ENCODE data around the gene TXLNG. TPM values are rescaled to one million over a fixed set of nuclear protein-coding genes. Genes with fewer than 3 reads are reported as not detected.

The TXLNG gene
- total RNA-seq, 1 donor from 2014 or later: 13.1 TPM

DNA sequence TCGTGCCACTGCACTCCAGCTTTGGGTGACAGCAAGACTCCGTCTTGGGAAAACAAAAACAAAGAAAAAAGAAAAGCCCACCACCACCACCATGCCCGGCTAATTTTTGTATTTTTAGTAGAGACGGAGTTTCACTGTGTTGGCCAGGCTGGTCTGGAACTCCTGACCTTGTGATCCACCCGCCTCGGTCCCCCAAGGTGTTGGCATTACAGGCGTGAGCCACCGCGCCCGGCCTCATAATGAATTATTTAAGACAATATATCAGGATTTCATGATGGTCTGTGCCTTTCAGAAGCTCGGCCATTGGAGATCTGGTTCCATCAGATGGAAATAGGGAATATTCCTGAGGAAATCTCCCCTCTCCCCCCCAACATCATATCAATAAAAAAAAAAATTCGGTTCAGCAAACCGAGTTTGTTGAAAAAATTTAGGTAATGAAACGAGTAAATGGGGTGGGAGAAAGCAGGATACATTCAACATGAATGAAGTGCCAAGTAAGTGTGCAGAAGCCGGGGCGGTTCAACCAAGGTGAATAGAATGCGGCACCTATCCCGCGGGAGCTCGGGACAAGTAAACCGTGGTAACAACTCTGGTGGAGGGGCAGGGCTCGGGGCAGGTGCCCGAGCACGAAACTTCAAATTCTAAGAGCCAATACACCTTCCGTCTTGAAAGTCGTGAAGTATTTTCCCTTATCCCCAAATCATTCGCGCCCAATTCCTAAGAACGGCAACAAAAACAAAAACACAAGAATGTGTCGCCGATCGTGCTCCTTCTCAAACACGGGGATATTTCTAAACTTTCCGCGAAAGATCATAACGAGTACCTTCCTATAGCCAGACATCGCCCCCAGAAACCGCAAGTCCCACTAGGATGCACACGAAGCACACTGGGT, 773 bp upstream of the TXLNG start:
- intact Hi-C loops (cut with micrococcal nuclease): loop anchor here (1.0 to 10.0 kb wide), 7 partner anchors 66 to 1913 kb away; partner anchors contain the start of genes CA5B, FANCB, MOSPD2 and PIGA
- ChIA-PET POLR2A (no interaction called here), CTCF (no interaction called here)
- peaks cover 18% of the 10 kb centered on the region for H3K4me1 Mint-ChIP-seq
- peak overlapping the region; percentile 97 for H3K4me3 Mint-ChIP-seq
- H3K27ac Mint-ChIP-seq: peak overlapping the region; percentile 90
- H3K36me3 Mint-ChIP-seq (ENCODE audit: low read depth): peaks cover 7% of the 10 kb centered on the region
- no peak for ATAC-seq (ENCODE audit: low read depth)
- no peaks in the 10 kb centered on the region for H3K9me3 Mint-ChIP-seq
- TF ChIP-seq, protein P1, sequence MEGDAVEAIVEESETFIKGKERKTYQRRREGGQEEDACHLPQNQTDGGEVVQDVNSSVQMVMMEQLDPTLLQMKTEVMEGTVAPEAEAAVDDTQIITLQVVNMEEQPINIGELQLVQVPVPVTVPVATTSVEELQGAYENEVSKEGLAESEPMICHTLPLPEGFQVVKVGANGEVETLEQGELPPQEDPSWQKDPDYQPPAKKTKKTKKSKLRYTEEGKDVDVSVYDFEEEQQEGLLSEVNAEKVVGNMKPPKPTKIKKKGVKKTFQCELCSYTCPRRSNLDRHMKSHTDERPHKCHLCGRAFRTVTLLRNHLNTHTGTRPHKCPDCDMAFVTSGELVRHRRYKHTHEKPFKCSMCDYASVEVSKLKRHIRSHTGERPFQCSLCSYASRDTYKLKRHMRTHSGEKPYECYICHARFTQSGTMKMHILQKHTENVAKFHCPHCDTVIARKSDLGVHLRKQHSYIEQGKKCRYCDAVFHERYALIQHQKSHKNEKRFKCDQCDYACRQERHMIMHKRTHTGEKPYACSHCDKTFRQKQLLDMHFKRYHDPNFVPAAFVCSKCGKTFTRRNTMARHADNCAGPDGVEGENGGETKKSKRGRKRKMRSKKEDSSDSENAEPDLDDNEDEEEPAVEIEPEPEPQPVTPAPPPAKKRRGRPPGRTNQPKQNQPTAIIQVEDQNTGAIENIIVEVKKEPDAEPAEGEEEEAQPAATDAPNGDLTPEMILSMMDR (IDR thresholded peaks at IDR 0.05): no peak
- peak; percentile 14 for DNase-seq
- no peaks in the 10 kb centered on the region for H3K27me3 Mint-ChIP-seq

DNA sequence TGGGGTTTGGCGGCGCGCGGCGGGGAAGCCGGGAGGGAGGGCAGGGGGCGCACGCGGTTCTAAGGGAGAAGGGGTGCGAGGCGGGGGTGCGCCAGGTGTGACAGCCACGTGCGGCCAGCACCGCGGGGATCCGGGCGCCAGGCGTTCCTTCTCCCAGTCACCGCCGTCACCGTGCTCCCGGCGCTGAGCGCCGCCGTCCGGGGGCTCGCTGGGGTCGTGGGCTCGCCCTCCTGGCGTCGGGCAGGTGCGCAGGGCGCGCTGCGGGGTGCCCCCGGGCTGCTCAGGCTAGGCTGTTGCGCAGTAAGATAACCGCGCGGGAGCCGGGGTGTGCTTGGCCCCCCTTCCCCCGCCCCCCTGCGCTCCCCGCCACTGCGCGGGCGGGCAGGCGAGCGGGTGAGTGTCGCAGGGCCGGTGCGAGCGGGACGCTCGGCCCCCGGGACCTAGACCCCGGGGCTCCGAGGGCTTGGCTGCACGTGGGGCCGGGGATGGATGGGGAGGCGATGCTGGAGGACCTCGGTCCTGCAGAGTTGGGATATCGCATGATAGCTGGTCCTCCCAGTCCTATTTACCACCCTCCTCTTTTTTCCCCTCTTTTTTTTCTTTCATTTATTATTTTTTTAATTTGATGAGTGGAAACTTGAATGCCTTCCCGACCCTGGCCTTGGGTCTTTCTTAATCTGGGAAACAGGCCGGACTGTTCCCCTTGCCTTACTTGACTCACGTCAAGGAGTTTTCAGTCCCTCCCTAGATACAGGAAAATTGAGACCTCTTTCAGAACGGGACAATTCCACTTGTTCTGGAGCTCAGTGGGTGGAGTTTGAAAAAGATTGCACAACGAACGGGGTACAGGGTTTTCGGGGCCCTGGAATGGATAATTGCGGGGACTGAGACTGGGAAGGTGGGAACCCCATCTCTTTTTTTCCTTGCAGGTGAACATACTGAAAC, 797 bp downstream of the TXLNG start:
- H3K4me3 Mint-ChIP-seq: peak overlapping the region; percentile 97
- ChIA-PET POLR2A (interaction anchor here (1.2 kb wide), 1 partner anchor 67 kb away, joined by 3 read pairs; no protein-coding TSS in a partner anchor), CTCF (no interaction called here)
- TF ChIP-seq, protein P1 (IDR thresholded peaks at IDR 0.05): no peak
- peaks cover 18% of the 10 kb centered on the region for H3K4me1 Mint-ChIP-seq
- ATAC-seq (ENCODE audit: low read depth) (no peak), DNase-seq (peak; percentile 22)
- H3K27me3 Mint-ChIP-seq: no peaks in the 10 kb centered on the region
- peaks cover 14% of the 10 kb centered on the region for H3K36me3 Mint-ChIP-seq (ENCODE audit: low read depth)
- peak overlapping the region; percentile 90 for H3K27ac Mint-ChIP-seq
- intact Hi-C loops (cut with micrococcal nuclease): loop anchor here (1.0 to 10.0 kb wide), 7 partner anchors 68 to 1915 kb away; partner anchors contain the start of genes CA5B, FANCB, MOSPD2 and PIGA
- no peaks in the 10 kb centered on the region for H3K9me3 Mint-ChIP-seq

DNA sequence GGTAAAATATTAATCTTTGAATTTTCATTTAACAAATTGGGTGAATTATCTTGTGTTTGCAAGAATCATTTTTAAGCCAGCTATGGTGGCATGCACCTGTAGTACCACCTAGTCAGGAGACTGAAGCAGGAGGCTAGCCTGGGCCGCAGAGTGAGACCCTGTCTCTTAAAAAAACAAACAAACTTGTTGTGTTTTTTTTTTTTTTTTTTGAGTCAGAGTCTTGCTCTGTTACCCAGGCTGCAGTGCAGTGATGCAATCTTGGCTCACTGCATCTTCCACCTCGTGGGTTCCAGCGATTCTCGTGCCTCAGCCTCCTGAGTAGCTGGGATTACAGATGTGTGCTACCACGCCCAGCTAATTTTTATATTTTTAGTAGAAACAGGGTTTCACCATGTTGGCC, 2.2 kb downstream of the TXLNG start:
- H3K36me3 Mint-ChIP-seq (ENCODE audit: low read depth): peaks cover 14% of the 10 kb centered on the region
- H3K9me3 Mint-ChIP-seq: no peaks in the 10 kb centered on the region
- DNase-seq (no peak), ATAC-seq (ENCODE audit: low read depth) (no peak)
- no peak overlapping the region for H3K4me3 Mint-ChIP-seq
- ChIA-PET CTCF (no interaction called here), POLR2A (interaction anchor here (0.7 kb wide), 1 partner anchor 128 kb away, joined by 5 read pairs; no protein-coding TSS in a partner anchor)
- H3K27ac Mint-ChIP-seq: no peak overlapping the region
- TF ChIP-seq, protein P1 (IDR thresholded peaks at IDR 0.05): no peak
- peaks cover 18% of the 10 kb centered on the region for H3K4me1 Mint-ChIP-seq
- H3K27me3 Mint-ChIP-seq: no peaks in the 10 kb centered on the region
- intact Hi-C loops (cut with micrococcal nuclease): loop anchor here (5.0 to 10.0 kb wide), 5 partner anchors 949 to 1916 kb away; partner anchors contain the start of genes CA5B, FANCB, MOSPD2 and PIGA

DNA sequence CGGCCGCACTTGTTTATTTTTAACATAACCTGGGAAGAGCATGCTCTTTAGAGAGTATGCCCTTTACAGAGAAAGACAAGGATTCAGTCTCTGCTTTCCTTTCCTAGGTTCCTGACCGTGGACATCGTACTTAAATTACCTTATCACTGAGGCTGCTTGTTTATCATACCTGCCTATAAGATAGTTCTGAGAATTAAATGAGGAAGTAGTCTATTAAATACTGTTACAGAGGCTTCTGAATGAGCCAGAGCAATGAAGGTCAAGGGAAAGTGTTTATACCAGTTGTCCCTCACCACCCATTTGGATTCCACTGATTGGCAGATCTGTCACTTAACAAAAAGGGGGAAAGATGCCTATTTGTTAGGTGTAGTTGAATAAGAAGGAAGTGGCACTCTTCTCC, 10.0 kb downstream of the TXLNG start:
- Mint-ChIP-seq H3K4me1 (peaks cover 2% of the 10 kb centered on the region), H3K4me3 (no peak overlapping the region), H3K27ac (no peak overlapping the region), H3K9me3 (no peaks in the 10 kb centered on the region), H3K27me3 (no peaks in the 10 kb centered on the region), H3K36me3 (ENCODE audit: low read depth) (peaks cover 19% of the 10 kb centered on the region)
- intact Hi-C loops (cut with micrococcal nuclease): no loop called here
- ChIA-PET CTCF (no interaction called here), POLR2A (interaction anchor here (0.7 kb wide), 1 partner anchor 96 kb away, joined by 3 read pairs; no protein-coding TSS in a partner anchor)
- ATAC-seq (ENCODE audit: low read depth) (no peak), DNase-seq (no peak)
- TF ChIP-seq, protein P1 (IDR thresholded peaks at IDR 0.05): no peak
